AG09319 (cell line): ENCODE results near the gene IER5.

ENCODE experiments used
- DNase-seq: peaks from one replicate; pipeline ENCODE4 v3.0.0-alpha.2; 2010; ENCODE audit warnings: low read depth; ENCODE audit errors: extremely low read depth
- CTCF ChIP-seq: IDR thresholded peaks from 2 replicates; pipeline ENCODE4 v1.5.1; 2011; ENCODE audit warnings: low read depth, mild to moderate bottlenecking, inconsistent platforms, low read length, moderate library complexity

Gene IER5

GRCh38 chr1:181116819-181117390, 28.4 kb downstream of the IER5 start:
- DNase-seq = no peak
- TF ChIP-seq CTCF = no peak

GRCh38 chr1:181117648-181118449, 29.3 kb downstream of the IER5 start:
- DNase-seq = no peak
- no peak for TF ChIP-seq CTCF

- TF ChIP-seq CTCF = no peak
- DNase-seq = no peak
Measured at GRCh38 chr1:181119093-181119989, 30.8 kb downstream of the IER5 start.

- no peak for DNase-seq
- no peak for TF ChIP-seq CTCF
Measured at GRCh38 chr1:181120924-181121323, 32.4 kb downstream of the IER5 start.

- no peak for DNase-seq
- TF ChIP-seq CTCF = no peak
Measured at GRCh38 chr1:181121498-181121897, 33.0 kb downstream of the IER5 start.

GRCh38 chr1:181122222-181122621, 33.7 kb downstream of the IER5 start:
- TF ChIP-seq CTCF = no peak
- no peak for DNase-seq
